ENCODE results near the gene ARHGEF12. TPM values are rescaled to one million over a fixed set of nuclear protein-coding genes. Genes with fewer than 3 reads are reported as not detected.

The ARHGEF12 gene
- total RNA-seq, 1 experiment from 2014 or later, result 41.0 TPM

- BruUV-seq (replicated peaks), result no TSS peak
- Histone ChIP-seq H3K9me2 (replicated peaks; ENCODE audit: low read length) (no peaks in the 10 kb centered on the region), H3K79me2 (ENCODE audit: low read length) (peaks cover 75% of the 10 kb centered on the region), H3K4me1 (ENCODE audit: insufficient read depth, low read length) (no peaks in the 10 kb centered on the region), H3K4me2 (ENCODE audit: low read length) (no peak overlapping the region), H3F3A (ENCODE audit: low read length, unreplicated experiment) (no peaks in the 10 kb centered on the region), H3K36me3 (ENCODE audit: low read depth, low read length) (no peaks in the 10 kb centered on the region), H2AFZ (ENCODE audit: low read length) (no peak overlapping the region), H3K4me3 (ENCODE audit: low read length) (no peak overlapping the region), H3K27me3 (ENCODE audit: low read length) (no peaks in the 10 kb centered on the region), H3K9ac (ENCODE audit: low read length) (no peak overlapping the region), H3K9me3 (ENCODE audit: low read length) (no peaks in the 10 kb centered on the region), H3K27ac (ENCODE audit: low read length) (no peak overlapping the region), H4K20me1 (ENCODE audit: low read length) (0 out of 2 replicates have a peak, but pooled peaks cover 3% of the 10 kb centered on the region)
- DNase-seq (no peak), ATAC-seq (no peak)
- ChIA-PET POLR2A (ENCODE audit: unreplicated experiment) (interaction anchor here (0.6 kb wide), 1 partner anchor 9 kb away, joined by 3 read pairs; no protein-coding TSS in a partner anchor), CTCF (no interaction called here)
- TF ChIP-seq EZH2 (IDR thresholded peaks at IDR 0.05; ENCODE audit: low read length, unreplicated experiment), result no peak
- intact Hi-C loops (cut with micrococcal nuclease), result no loop called here
Observed at GRCh38 chr11:120365512-120365911, 29.3 kb downstream of the ARHGEF12 start.

- H3F3A ChIP-seq (ENCODE audit: low read length, unreplicated experiment), result no peaks in the 10 kb centered on the region
- no peaks in the 10 kb centered on the region for H3K36me3 ChIP-seq (ENCODE audit: low read depth, low read length)
- no peak overlapping the region for H3K9ac ChIP-seq (ENCODE audit: low read length)
- ATAC-seq (no peak), DNase-seq (no peak)
- TF ChIP-seq EZH2phosphoT487 (IDR thresholded peaks at IDR 0.05; ENCODE audit: borderline replicate concordance, low read length) (no peak), CTCF (conservative IDR thresholded peaks at IDR 0.05; ENCODE audit: low read depth, low read length) (no peak), EZH2 (IDR thresholded peaks at IDR 0.05; ENCODE audit: low read length, unreplicated experiment) (no peak)
- H4K20me1 ChIP-seq (ENCODE audit: low read length), result 0 out of 2 replicates have a peak, but pooled peaks cover 3% of the 10 kb centered on the region
- no peak overlapping the region for H2AFZ ChIP-seq (ENCODE audit: low read length)
- intact Hi-C loops (cut with micrococcal nuclease), result no loop called here
- H3K9me3 ChIP-seq (ENCODE audit: low read length), result no peaks in the 10 kb centered on the region
- no TSS peak for BruUV-seq (replicated peaks)
- ChIA-PET CTCF (no interaction called here), POLR2A (ENCODE audit: unreplicated experiment) (interaction anchor here (0.6 kb wide), 1 partner anchor 462 kb away, joined by 3 read pairs; no protein-coding TSS in a partner anchor)
- H3K27ac ChIP-seq (ENCODE audit: low read length), result no peak overlapping the region
- H3K27me3 ChIP-seq (ENCODE audit: low read length), result no peaks in the 10 kb centered on the region
- no peak overlapping the region for H3K4me3 ChIP-seq (ENCODE audit: low read length)
- H3K9me2 ChIP-seq (replicated peaks; ENCODE audit: low read length), result no peaks in the 10 kb centered on the region
- H3K4me1 ChIP-seq (ENCODE audit: insufficient read depth, low read length), result peaks cover 12% of the 10 kb centered on the region
- H3K79me2 ChIP-seq (ENCODE audit: low read length), result peaks cover 75% of the 10 kb centered on the region
- H3K4me2 ChIP-seq (ENCODE audit: low read length), result no peak overlapping the region
Observed at GRCh38 chr11:120372296-120372695, 36.1 kb downstream of the ARHGEF12 start.

GRCh38 chr11:120375076-120375475 lies 38.9 kb downstream of the ARHGEF12 start:
- no TSS peak for BruUV-seq (replicated peaks)
- no peaks in the 10 kb centered on the region for H3K9me3 ChIP-seq (ENCODE audit: low read length)
- no peaks in the 10 kb centered on the region for H3F3A ChIP-seq (ENCODE audit: low read length, unreplicated experiment)
- H3K4me3 ChIP-seq (ENCODE audit: low read length), result no peak overlapping the region
- peaks cover 79% of the 10 kb centered on the region for H3K79me2 ChIP-seq (ENCODE audit: low read length)
- no peaks in the 10 kb centered on the region for H3K27me3 ChIP-seq (ENCODE audit: low read length)
- H3K4me1 ChIP-seq (ENCODE audit: insufficient read depth, low read length), result peaks cover 12% of the 10 kb centered on the region
- POLR2A ChIA-PET (ENCODE audit: unreplicated experiment), result interaction anchor here (0.7 kb wide), 1 partner anchor 10 kb away, joined by 3 read pairs; no protein-coding TSS in a partner anchor
- no peaks in the 10 kb centered on the region for H4K20me1 ChIP-seq (ENCODE audit: low read length)
- H3K4me2 ChIP-seq (ENCODE audit: low read length), result no peak overlapping the region
- intact Hi-C loops (cut with micrococcal nuclease), result no loop called here
- H3K9me2 ChIP-seq (replicated peaks; ENCODE audit: low read length), result no peaks in the 10 kb centered on the region
- CTCF ChIA-PET, result interaction anchor here (0.7 kb wide), 1 partner anchor 15 kb away, joined by 8 read pairs; no protein-coding TSS in a partner anchor
- no peak overlapping the region for H2AFZ ChIP-seq (ENCODE audit: low read length)
- no peak overlapping the region for H3K27ac ChIP-seq (ENCODE audit: low read length)
- no peak for ATAC-seq
- no peaks in the 10 kb centered on the region for H3K36me3 ChIP-seq (ENCODE audit: low read depth, low read length)
- H3K9ac ChIP-seq (ENCODE audit: low read length), result no peak overlapping the region
- no peak for DNase-seq
- TF ChIP-seq EZH2 (IDR thresholded peaks at IDR 0.05; ENCODE audit: low read length, unreplicated experiment) (no peak), CTCF (conservative IDR thresholded peaks at IDR 0.05; ENCODE audit: low read depth, low read length) (no peak), EZH2phosphoT487 (IDR thresholded peaks at IDR 0.05; ENCODE audit: borderline replicate concordance, low read length) (no peak)
